Measurements from ENCODE around the gene SSBP4.

GRCh38 chr19:18435842-18436670 lies 16.9 kb downstream of the SSBP4 start:
- TF ChIP-seq POLR2AphosphoS5 (IDR thresholded peaks at IDR 0.05; ENCODE audit: low read depth, low read length) (no peak), SIN3A (IDR thresholded peaks at IDR 0.05; ENCODE audit: borderline replicate concordance, insufficient read depth, low read length) (no peak), TAF1 (IDR thresholded peaks at IDR 0.05; ENCODE audit: borderline replicate concordance, insufficient read depth, low read length) (no peak), REST (IDR thresholded peaks at IDR 0.05; ENCODE audit: insufficient read depth in 1 of 2, low read depth in 2 of 2, low read length in 2 of 2) (no peak), FOXP2 (optimal IDR thresholded peaks at IDR 0.05; ENCODE audit: borderline replicate concordance, extremely low read depth, extremely low read length, insufficient read depth) (no peak)

All from PFSK-1 (cell line).